MCF 10A (cell line): Measurements from ENCODE around the gene FAM234A. TPM values are rescaled to one million over a fixed set of nuclear protein-coding genes. Genes with fewer than 3 reads are reported as not detected.
"Not testable (repeated sequence)": the region's sequence is repeated elsewhere in the genome, so short reads cannot be mapped to it uniquely, and the experiment has no call there.

Experiments used
- BruUV-seq: library from RNA; stranded (reverse); fragments of 400-500 nt; replicated peaks from 2 replicates; lab custom pipeline; 2021; lab: Mats Ljungman, UMichigan
- CTCF ChIA-PET: fragments of 300-600 bp; sonication (Branson Sonifier 250); formaldehyde crosslinking; extraction: SDS; loops from one replicate; lab custom pipeline; 2021; ENCODE audit warnings: antibody characterized with exemption, inconsistent platforms; lab: Yijun Ruan, JAX
- POLR2A ChIA-PET: fragments of 300-600, 350-650 bp; sonication (Branson Sonifier 250); formaldehyde crosslinking; extraction: SDS; loops from one replicate; lab custom pipeline; 2020; ENCODE audit warnings: antibody characterized with exemption, inconsistent platforms; lab: Yijun Ruan, JAX
- DNase-seq: peaks from one replicate; pipeline ENCODE4 v3.0.0-alpha.2; 2018; ENCODE audit not compliant: unreplicated experiment
- H3K27ac Mint-ChIP-seq: one replicate; pipeline ENCODE4 v1.8.0; 2022; ENCODE audit warnings: mild to moderate bottlenecking, low read depth, mixed read lengths; ENCODE audit not compliant: unreplicated experiment
- H3K27me3 Mint-ChIP-seq: one replicate; pipeline ENCODE4 v1.8.0; 2022; ENCODE audit warnings: mixed read lengths; ENCODE audit not compliant: insufficient read depth, unreplicated experiment
- H3K36me3 Mint-ChIP-seq: one replicate; pipeline ENCODE4 v1.8.0; 2022; ENCODE audit warnings: mild to moderate bottlenecking, moderate library complexity, mixed read lengths; ENCODE audit not compliant: insufficient read depth, unreplicated experiment
- H3K4me1 Mint-ChIP-seq: one replicate; pipeline ENCODE4 v1.8.0; 2022; ENCODE audit warnings: mixed read lengths; ENCODE audit not compliant: insufficient read depth, unreplicated experiment
- H3K4me3 Mint-ChIP-seq: one replicate; pipeline ENCODE4 v1.8.0; 2022; ENCODE audit warnings: mild to moderate bottlenecking, moderate library complexity, mixed read lengths; ENCODE audit not compliant: unreplicated experiment
- H3K9me3 Mint-ChIP-seq: one replicate; pipeline ENCODE4 v1.8.0; 2022; ENCODE audit warnings: mixed read lengths; ENCODE audit not compliant: unreplicated experiment
- CTCF ChIP-seq: fragments of 200-600 bp; IDR thresholded peaks from one replicate; pipeline ENCODE4 v1.8.0; 2022; ENCODE audit warnings: antibody characterized with exemption, mild to moderate bottlenecking; ENCODE audit not compliant: unreplicated experiment
- intact Hi-C: fragments of 100-400 bp; cut with micrococcal nuclease; formaldehyde crosslinking; loops from 2 replicates; pipeline ENCODE4 v1.14.1; 2022
- total RNA-seq: library from RNA; stranded (reverse); gene quantifications from 2 replicates; pipeline ENCODE4 v1.2.3, GENCODE V29; 2022

Gene FAM234A
- total RNA-seq, 1 experiment from 2014 or later: 67.3 TPM

- DNase-seq, H3K9me3 Mint-ChIP-seq, intact Hi-C loops, H3K27ac Mint-ChIP-seq, POLR2A ChIA-PET, H3K27me3 Mint-ChIP-seq, BruUV-seq, H3K4me1 Mint-ChIP-seq, H3K4me3 Mint-ChIP-seq: not testable (repeated sequence)
- H3K36me3 Mint-ChIP-seq: peaks cover 92% of the 10 kb centered on the region
- CTCF ChIA-PET: interaction anchor here (1.3 kb wide), 1 partner anchor 151 kb away, joined by 4 read pairs; no protein-coding TSS in a partner anchor
Observed at GRCh38 chr16:211631-212180, 22.9 kb upstream of the FAM234A start.

GRCh38 chr16:212999-213398 is 21.6 kb upstream of the FAM234A start:
- no peak for DNase-seq
- no peak overlapping the region for H3K27ac Mint-ChIP-seq
- ChIA-PET CTCF (interaction anchor here (0.6 to 1.3 kb wide), 3 partner anchors 22 to 149 kb away, joined by 3 to 4 read pairs (median 3); partner anchors contain the start of gene FAM234A), POLR2A (interaction anchor here (0.6 to 1.9 kb wide), 4 partner anchors 12 to 22 kb away, joined by 3 to 8 read pairs (median 6); partner anchors contain the start of gene FAM234A)
- peaks cover 92% of the 10 kb centered on the region for H3K36me3 Mint-ChIP-seq
- intact Hi-C loops: no loop called here
- no peaks in the 10 kb centered on the region for H3K9me3 Mint-ChIP-seq
- no peak for TF ChIP-seq CTCF
- no TSS peak for BruUV-seq
- H3K4me1 Mint-ChIP-seq: no peaks in the 10 kb centered on the region
- no peak overlapping the region for H3K4me3 Mint-ChIP-seq
- no peaks in the 10 kb centered on the region for H3K27me3 Mint-ChIP-seq

GRCh38 chr16:220021-220420 is 14.6 kb upstream of the FAM234A start:
- no peak for TF ChIP-seq CTCF
- Mint-ChIP-seq H3K36me3 (peaks cover 92% of the 10 kb centered on the region), H3K4me1 (no peaks in the 10 kb centered on the region), H3K4me3 (no peak overlapping the region), H3K27ac (no peak overlapping the region), H3K27me3 (no peaks in the 10 kb centered on the region), H3K9me3 (no peaks in the 10 kb centered on the region)
- POLR2A ChIA-PET: interaction anchor here (1.0 to 3.0 kb wide), 3 partner anchors 8 to 20 kb away, joined by 3 to 13 read pairs (median 6); partner anchors contain the start of genes FAM234A and LUC7L
- no peak for DNase-seq
- intact Hi-C loops: no loop called here
- CTCF ChIA-PET: interaction anchor here (0.6 to 1.8 kb wide), 2 partner anchors 16 to 144 kb away, joined by 3 to 5 read pairs; no protein-coding TSS in a partner anchor
- BruUV-seq: no TSS peak

- POLR2A ChIA-PET: interaction anchor here (0.6 to 3.0 kb wide), 11 partner anchors 10 to 415 kb away, joined by 3 to 16 read pairs (median 5); partner anchors contain the start of gene AXIN1
- BruUV-seq: TSS peak; percentile 39
Observed at GRCh38 chr16:228151-228851, 6.3 kb upstream of the FAM234A start.

More at GRCh38 chr16:228151-228851, 6.3 kb upstream of the FAM234A start:
- no peaks in the 10 kb centered on the region for H3K27me3 Mint-ChIP-seq
- H3K36me3 Mint-ChIP-seq: peaks cover 56% of the 10 kb centered on the region
- peak; percentile 16 for DNase-seq
- no peaks in the 10 kb centered on the region for H3K9me3 Mint-ChIP-seq
- peak overlapping the region; percentile 87 for H3K4me3 Mint-ChIP-seq
- peak overlapping the region; percentile 84 for H3K27ac Mint-ChIP-seq
- intact Hi-C loops: loop anchor here (2.0 kb wide), 1 partner anchor 134 kb away; no protein-coding TSS in a partner anchor
- CTCF ChIA-PET: interaction anchor here (0.6 to 1.8 kb wide), 14 partner anchors 9 to 162 kb away, joined by 3 to 8 read pairs (median 4); no protein-coding TSS in a partner anchor
- peaks cover 5% of the 10 kb centered on the region for H3K4me1 Mint-ChIP-seq
- TF ChIP-seq CTCF: no peak
